Measurements from ENCODE around the gene PRDM5.

GRCh38 chr4:120915336-120915735 is 7.2 kb downstream of the PRDM5 start:
- TF ChIP-seq EZH2 (IDR thresholded peaks at IDR 0.05; ENCODE audit: low read length): no peak
- TF ChIP-seq, protein P1, sequence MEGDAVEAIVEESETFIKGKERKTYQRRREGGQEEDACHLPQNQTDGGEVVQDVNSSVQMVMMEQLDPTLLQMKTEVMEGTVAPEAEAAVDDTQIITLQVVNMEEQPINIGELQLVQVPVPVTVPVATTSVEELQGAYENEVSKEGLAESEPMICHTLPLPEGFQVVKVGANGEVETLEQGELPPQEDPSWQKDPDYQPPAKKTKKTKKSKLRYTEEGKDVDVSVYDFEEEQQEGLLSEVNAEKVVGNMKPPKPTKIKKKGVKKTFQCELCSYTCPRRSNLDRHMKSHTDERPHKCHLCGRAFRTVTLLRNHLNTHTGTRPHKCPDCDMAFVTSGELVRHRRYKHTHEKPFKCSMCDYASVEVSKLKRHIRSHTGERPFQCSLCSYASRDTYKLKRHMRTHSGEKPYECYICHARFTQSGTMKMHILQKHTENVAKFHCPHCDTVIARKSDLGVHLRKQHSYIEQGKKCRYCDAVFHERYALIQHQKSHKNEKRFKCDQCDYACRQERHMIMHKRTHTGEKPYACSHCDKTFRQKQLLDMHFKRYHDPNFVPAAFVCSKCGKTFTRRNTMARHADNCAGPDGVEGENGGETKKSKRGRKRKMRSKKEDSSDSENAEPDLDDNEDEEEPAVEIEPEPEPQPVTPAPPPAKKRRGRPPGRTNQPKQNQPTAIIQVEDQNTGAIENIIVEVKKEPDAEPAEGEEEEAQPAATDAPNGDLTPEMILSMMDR (optimal IDR thresholded peaks at IDR 0.05 in 1 of 3, IDR thresholded peaks at IDR 0.05 in 1 of 3, conservative IDR thresholded peaks at IDR 0.05 in 1 of 3; ENCODE audit: extremely low read depth in 1 of 3, insufficient read depth in 2 of 3, low read length in 3 of 3): no peak

Data from keratinocyte (primary cell).